Measurements from ENCODE around the gene SERINC3.

The SERINC3 gene

DNA sequence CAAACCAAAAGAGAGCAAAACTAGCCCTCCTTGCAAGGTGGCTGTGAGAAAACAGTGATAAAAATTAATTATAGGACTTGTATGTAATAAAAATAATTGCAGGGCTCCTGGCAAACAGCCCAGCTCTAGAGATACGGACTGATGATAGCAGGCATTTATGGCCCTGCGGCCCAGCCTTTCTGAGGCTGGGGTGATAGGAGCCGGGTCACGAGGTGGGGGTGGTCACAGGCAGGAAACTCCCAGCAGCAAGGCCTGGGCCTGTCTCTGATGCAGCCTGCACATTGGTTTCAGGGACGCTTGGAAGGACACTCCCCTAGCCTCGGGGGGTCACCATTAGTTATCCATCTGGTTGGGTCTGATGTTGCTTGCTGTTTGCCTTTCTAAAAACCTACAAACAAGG, 64.9 kb downstream of the SERINC3 start:
- H3K9me3 ChIP-seq, result no peaks in the 10 kb centered on the region
- H3K27me3 ChIP-seq, result no peaks in the 10 kb centered on the region
- TF ChIP-seq, protein P1, sequence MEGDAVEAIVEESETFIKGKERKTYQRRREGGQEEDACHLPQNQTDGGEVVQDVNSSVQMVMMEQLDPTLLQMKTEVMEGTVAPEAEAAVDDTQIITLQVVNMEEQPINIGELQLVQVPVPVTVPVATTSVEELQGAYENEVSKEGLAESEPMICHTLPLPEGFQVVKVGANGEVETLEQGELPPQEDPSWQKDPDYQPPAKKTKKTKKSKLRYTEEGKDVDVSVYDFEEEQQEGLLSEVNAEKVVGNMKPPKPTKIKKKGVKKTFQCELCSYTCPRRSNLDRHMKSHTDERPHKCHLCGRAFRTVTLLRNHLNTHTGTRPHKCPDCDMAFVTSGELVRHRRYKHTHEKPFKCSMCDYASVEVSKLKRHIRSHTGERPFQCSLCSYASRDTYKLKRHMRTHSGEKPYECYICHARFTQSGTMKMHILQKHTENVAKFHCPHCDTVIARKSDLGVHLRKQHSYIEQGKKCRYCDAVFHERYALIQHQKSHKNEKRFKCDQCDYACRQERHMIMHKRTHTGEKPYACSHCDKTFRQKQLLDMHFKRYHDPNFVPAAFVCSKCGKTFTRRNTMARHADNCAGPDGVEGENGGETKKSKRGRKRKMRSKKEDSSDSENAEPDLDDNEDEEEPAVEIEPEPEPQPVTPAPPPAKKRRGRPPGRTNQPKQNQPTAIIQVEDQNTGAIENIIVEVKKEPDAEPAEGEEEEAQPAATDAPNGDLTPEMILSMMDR (IDR thresholded peaks at IDR 0.05), result no peak

DNA sequence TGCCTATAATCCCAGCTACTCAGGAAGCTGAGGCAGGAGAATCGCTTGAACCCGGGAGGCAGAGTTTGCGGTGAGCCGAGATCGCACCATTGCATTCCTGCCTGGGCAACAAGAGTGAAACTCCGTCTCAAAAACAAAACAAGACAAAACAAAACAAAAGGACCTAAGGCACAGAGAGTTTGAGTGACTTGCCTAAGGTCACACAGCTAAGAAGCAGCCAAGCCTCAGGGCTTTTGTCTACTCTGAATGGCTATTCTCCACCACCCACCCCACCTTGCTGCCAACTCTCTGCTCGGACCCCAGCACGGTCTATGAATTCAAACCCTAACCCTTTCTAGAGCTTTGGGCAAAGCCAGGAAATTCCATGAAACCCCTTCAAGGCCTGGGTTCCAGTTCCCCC, 65.3 kb downstream of the SERINC3 start:
- Histone ChIP-seq H3K9me3 (no peaks in the 10 kb centered on the region), H3K27me3 (no peaks in the 10 kb centered on the region), H3K4me3 (ENCODE audit: low read depth in 1 of 2, low read length in 1 of 2) (no peak overlapping the region), H3K27ac (no peak overlapping the region), H3K36me3 (no peaks in the 10 kb centered on the region), H3K4me1 (ENCODE audit: control insufficient read depth in 1 of 2, insufficient read depth in 1 of 2, low read depth in 1 of 2, low read length in 1 of 2) (peaks cover 10 to 12% of the 10 kb centered on the region in 2 experiments)
- TF ChIP-seq, protein P1 (IDR thresholded peaks at IDR 0.05), result no peak

More for the DNA sequence above, 64.9 kb downstream of the SERINC3 start:
- no peak overlapping the region for H3K4me3 ChIP-seq (ENCODE audit: low read depth in 1 of 2, low read length in 1 of 2)
- H3K4me1 ChIP-seq (ENCODE audit: control insufficient read depth in 1 of 2, insufficient read depth in 1 of 2, low read depth in 1 of 2, low read length in 1 of 2), result peaks cover 10 to 12% of the 10 kb centered on the region in 2 experiments
- H3K36me3 ChIP-seq, result no peaks in the 10 kb centered on the region
- no peak overlapping the region for H3K27ac ChIP-seq

DNA sequence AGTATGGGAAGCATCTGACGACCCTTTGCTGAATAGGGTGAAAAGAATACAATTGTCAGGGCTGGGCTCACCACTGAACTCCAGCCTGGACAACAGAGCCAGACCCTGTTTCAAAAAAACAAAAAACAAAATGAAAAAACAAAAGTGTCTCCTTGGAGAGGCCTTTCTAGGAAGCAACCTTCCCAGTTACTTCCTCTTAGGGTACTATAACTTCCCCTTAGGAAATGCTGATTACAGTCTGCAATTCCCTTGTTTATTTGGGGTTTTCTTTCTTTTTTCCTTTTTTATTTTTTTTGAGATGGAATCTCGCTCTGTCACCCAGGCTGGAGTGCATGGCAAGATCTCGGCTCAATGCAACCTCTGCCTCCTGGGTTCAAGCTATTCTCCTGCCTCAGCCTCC, 66.7 kb downstream of the SERINC3 start:
- TF ChIP-seq, protein P1 (IDR thresholded peaks at IDR 0.05), result no peak
- no peaks in the 10 kb centered on the region for H3K27me3 ChIP-seq
- H3K27ac ChIP-seq, result peak overlapping the region; percentile 48
- no peaks in the 10 kb centered on the region for H3K9me3 ChIP-seq
- peaks cover 10 to 12% of the 10 kb centered on the region in 2 experiments for H3K4me1 ChIP-seq (ENCODE audit: control insufficient read depth in 1 of 2, insufficient read depth in 1 of 2, low read depth in 1 of 2, low read length in 1 of 2)
- H3K4me3 ChIP-seq (ENCODE audit: low read depth in 1 of 2, low read length in 1 of 2), result no peak overlapping the region
- H3K36me3 ChIP-seq, result no peaks in the 10 kb centered on the region

DNA sequence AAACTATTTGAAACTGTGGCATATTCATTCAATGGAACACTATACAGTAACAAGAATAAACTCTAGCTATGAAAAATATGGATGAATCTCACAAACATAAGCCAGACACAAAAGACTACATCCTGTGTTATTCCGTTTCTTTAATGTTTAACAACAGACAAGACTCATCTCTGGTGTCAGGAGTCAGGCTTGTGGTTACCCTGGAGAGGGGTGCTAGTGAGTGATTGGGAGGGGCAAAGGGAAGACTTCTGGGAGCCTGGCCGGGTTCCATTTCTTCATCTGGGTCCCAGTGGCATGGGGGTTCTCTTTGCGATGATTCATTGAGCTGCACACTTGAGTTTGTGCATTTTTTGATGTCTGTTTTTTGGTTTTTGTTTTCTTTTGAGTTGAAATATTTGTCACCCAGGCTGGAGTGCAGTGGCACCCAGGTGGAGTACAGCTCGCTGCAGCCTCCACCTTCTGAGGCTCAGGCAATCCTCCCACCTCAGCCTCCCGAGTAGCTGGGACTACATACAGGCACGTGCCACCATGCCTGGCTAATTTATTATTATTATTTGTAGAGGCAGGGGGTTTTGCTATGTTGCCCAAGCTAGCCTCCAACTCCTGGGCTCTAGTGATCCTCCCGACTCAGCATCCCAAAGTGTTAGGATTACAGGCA, 67.4 kb downstream of the SERINC3 start:
- Histone ChIP-seq H3K9me3 (no peaks in the 10 kb centered on the region), H3K27ac (peak overlapping the region; percentile 48), H3K4me1 (ENCODE audit: control insufficient read depth in 1 of 2, insufficient read depth in 1 of 2, low read depth in 1 of 2, low read length in 1 of 2) (peaks cover 10 to 12% of the 10 kb centered on the region in 2 experiments), H3K36me3 (no peaks in the 10 kb centered on the region), H3K4me3 (ENCODE audit: low read depth in 1 of 2, low read length in 1 of 2) (no peak overlapping the region), H3K27me3 (no peaks in the 10 kb centered on the region)
- TF ChIP-seq, protein P1 (IDR thresholded peaks at IDR 0.05), result no peak

DNA sequence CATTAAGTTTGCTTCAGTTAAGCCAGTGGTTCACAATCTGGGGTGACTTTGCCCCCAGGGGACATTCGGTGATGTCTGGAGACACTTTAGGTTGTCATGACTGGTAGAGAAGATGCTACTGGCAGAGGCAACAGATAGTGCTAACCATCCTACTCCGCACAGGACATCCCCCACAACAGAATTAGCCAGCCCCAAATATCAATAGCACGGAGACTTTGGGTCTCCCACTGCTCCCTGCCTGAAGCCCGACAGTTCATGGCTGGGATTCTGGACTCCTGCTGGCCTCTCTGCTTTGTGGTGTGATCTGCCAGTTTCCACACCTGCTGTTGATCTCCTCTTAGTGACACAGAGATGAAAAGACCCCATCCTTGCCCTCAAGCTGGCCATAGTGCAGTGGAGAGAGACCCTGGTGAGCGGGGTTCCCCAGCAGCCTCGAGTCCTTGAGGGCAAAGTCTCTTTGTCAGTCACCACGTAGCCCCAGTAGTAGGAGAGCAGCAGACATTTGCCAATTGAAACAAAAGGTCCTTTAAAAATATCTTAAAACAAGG, 70.9 kb downstream of the SERINC3 start:
- H3K9me3 ChIP-seq, result no peaks in the 10 kb centered on the region
- H3K27ac ChIP-seq, result no peak overlapping the region
- H3K4me1 ChIP-seq (ENCODE audit: control insufficient read depth in 1 of 2, insufficient read depth in 1 of 2, low read depth in 1 of 2, low read length in 1 of 2), result peaks cover 10 to 12% of the 10 kb centered on the region in 2 experiments
- TF ChIP-seq, protein P1 (IDR thresholded peaks at IDR 0.05), result no peak
- H3K36me3 ChIP-seq, result no peaks in the 10 kb centered on the region
- H3K27me3 ChIP-seq, result no peaks in the 10 kb centered on the region
- no peak overlapping the region for H3K4me3 ChIP-seq (ENCODE audit: low read depth in 1 of 2, low read length in 1 of 2)

All from neutrophil (primary cell).